Skeletal muscle satellite cell (primary cell): ENCODE measurements around the gene AKAP9.
"Not testable (repeated sequence)": the region's sequence is repeated elsewhere in the genome, so short reads cannot be mapped to it uniquely, and the experiment has no call there.

Source experiments
- H3K27me3 ChIP-seq: 2 replicates; pipeline ENCODE4 v1.7.0; 2013; ENCODE audit warnings: low read length; ENCODE audit not compliant: control insufficient read depth, insufficient read depth
- H3K36me3 ChIP-seq: 2 replicates; pipeline ENCODE4 v1.7.0; 2013; ENCODE audit warnings: mild to moderate bottlenecking, control low read depth, low read length; ENCODE audit not compliant: insufficient read depth
- H3K4me1 ChIP-seq: 2 replicates; pipeline ENCODE4 v1.7.0; 2013; ENCODE audit warnings: low read length; ENCODE audit not compliant: control insufficient read depth, insufficient read depth
- H3K4me2 ChIP-seq: 2 replicates; pipeline ENCODE4 v1.7.0; 2013; ENCODE audit warnings: mild to moderate bottlenecking, low read length
- H3K4me3 ChIP-seq: 2 replicates; pipeline ENCODE4 v1.7.0; 2013; ENCODE audit warnings: low read length
- H3K9ac ChIP-seq: 2 replicates; pipeline ENCODE4 v1.7.0; 2013; ENCODE audit warnings: mild to moderate bottlenecking, low read depth, low read length, moderate library complexity
- H3K9me3 ChIP-seq: replicated peaks from 2 replicates; pipeline ENCODE4 v1.7.0; 2013; ENCODE audit warnings: mild to moderate bottlenecking, control low read depth, low read length

The AKAP9 gene

GRCh38 chr7:92025260-92025659 lies 84.6 kb downstream of the AKAP9 start:
- Histone ChIP-seq H3K36me3 (peaks cover 14% of the 10 kb centered on the region), H3K4me3 (no peak overlapping the region), H3K4me1 (peaks cover 16% of the 10 kb centered on the region), H3K4me2 (peak overlapping the region; percentile 52), H3K9ac (no peak overlapping the region), H3K27me3 (no peaks in the 10 kb centered on the region), H3K9me3 (no peaks in the 10 kb centered on the region)

- not testable (repeated sequence) for H3K27me3 ChIP-seq, H3K4me3 ChIP-seq, H3K9ac ChIP-seq, H3K9me3 ChIP-seq, H3K4me2 ChIP-seq
- Histone ChIP-seq H3K36me3 (peaks cover 20% of the 10 kb centered on the region), H3K4me1 (peaks cover 16% of the 10 kb centered on the region)
Measured at GRCh38 chr7:92026635-92027034, 86.0 kb downstream of the AKAP9 start.

DNA sequence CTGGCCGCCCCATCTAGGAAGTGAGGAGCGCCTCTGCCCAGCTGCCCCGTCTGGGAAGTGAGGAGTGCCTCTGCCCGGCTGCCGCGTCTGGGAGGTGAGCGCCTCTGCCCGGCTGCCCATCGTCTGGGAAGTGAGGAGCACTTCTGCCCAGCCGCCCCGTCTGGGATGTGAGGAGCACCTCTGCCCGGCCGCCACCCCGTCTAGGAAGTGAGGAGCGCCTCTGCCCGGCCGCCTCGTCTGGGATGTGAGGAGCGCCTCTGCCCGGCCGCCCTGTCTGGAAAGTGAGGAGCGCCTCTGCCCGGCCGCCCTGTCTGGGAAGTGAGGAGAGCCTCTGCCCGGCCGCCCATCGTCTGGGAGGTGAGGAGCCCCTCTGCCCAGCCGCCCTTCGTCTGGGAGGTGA lies 86.5 kb downstream of the AKAP9 start:
- H3K36me3 ChIP-seq, result peaks cover 24% of the 10 kb centered on the region
- H3K4me2 ChIP-seq, result not testable (repeated sequence)
- peaks cover 16% of the 10 kb centered on the region for H3K4me1 ChIP-seq

DNA sequence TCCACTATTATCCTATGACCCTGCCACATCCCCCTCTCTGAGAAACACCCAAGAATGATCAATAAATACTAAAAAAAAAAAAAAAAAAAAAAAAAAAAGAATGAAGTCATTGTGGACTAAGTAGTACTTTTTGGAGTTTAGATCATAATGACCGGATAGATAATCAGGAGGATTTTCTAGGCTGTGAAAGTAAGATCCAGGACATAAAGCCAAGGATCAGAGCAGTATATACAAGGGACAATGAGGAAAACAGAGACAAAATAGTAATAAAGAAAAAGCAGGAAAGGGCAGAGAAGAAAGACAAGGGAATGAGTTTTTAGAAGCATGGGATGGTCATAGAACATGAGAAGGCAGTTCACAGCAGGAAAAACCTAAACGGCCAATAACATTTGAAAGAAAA lies 87.6 kb downstream of the AKAP9 start:
- peaks cover 21% of the 10 kb centered on the region for H3K36me3 ChIP-seq
- no peak overlapping the region for H3K9ac ChIP-seq
- H3K27me3 ChIP-seq, result no peaks in the 10 kb centered on the region
- H3K4me2 ChIP-seq, result no peak overlapping the region
- peaks cover 16% of the 10 kb centered on the region for H3K4me1 ChIP-seq
- no peak overlapping the region for H3K4me3 ChIP-seq
- no peaks in the 10 kb centered on the region for H3K9me3 ChIP-seq

More for the DNA sequence above, 86.5 kb downstream of the AKAP9 start:
- H3K9ac ChIP-seq, H3K27me3 ChIP-seq, H3K4me3 ChIP-seq, H3K9me3 ChIP-seq: not testable (repeated sequence)

DNA sequence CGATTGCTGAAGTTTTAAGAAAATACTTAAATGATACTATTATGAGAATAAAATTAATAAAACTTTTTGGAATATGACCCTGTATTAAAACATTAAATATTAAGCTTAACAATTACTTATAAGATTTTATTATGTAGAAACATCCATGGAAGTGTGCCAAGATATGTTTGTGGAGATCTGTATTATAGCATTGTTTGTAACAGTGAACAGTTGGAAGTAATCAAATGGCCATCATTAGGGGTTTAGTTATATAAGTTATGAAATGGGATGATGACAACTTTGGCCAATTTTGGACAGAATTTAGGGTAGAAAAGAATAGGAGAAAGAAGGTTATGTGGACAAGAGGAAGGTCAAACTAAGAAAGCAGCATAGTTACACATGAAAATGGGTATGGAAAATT lies 88.0 kb downstream of the AKAP9 start:
- Histone ChIP-seq H3K4me3 (no peak overlapping the region), H3K4me1 (peaks cover 16% of the 10 kb centered on the region), H3K4me2 (no peak overlapping the region), H3K9me3 (no peaks in the 10 kb centered on the region), H3K9ac (no peak overlapping the region), H3K27me3 (no peaks in the 10 kb centered on the region), H3K36me3 (peaks cover 20% of the 10 kb centered on the region)

DNA sequence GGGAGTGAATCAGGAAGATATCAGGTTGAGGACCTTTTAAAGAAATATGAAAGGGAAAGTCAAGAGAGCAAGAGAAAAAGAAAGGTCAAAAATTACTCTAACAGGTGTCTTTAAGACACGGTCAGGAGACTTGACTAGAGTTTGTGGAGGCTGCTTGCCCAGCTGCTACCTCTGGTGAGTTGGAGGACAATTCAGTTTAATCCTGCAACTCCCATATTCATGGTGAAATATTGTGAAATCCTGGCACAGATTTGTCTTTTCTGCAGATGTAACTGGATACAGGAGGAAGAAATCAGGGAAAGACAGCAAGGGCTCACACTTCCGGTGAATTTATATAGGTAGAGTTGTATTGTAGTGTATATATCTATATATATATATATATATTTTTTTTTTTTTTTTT lies 93.5 kb downstream of the AKAP9 start:
- peaks cover 7% of the 10 kb centered on the region for H3K4me1 ChIP-seq
- no peak overlapping the region for H3K9ac ChIP-seq
- no peaks in the 10 kb centered on the region for H3K9me3 ChIP-seq
- no peaks in the 10 kb centered on the region for H3K27me3 ChIP-seq
- no peak overlapping the region for H3K4me3 ChIP-seq
- H3K4me2 ChIP-seq, result no peak overlapping the region
- peaks cover 20% of the 10 kb centered on the region for H3K36me3 ChIP-seq

GRCh38 chr7:92035576-92035975 lies 94.9 kb downstream of the AKAP9 start:
- peaks cover 7% of the 10 kb centered on the region for H3K4me1 ChIP-seq
- H3K4me3 ChIP-seq, result no peak overlapping the region
- H3K27me3 ChIP-seq, result no peaks in the 10 kb centered on the region
- H3K9ac ChIP-seq, result no peak overlapping the region
- H3K36me3 ChIP-seq, result peaks cover 16% of the 10 kb centered on the region
- no peaks in the 10 kb centered on the region for H3K9me3 ChIP-seq
- H3K4me2 ChIP-seq, result no peak overlapping the region

DNA sequence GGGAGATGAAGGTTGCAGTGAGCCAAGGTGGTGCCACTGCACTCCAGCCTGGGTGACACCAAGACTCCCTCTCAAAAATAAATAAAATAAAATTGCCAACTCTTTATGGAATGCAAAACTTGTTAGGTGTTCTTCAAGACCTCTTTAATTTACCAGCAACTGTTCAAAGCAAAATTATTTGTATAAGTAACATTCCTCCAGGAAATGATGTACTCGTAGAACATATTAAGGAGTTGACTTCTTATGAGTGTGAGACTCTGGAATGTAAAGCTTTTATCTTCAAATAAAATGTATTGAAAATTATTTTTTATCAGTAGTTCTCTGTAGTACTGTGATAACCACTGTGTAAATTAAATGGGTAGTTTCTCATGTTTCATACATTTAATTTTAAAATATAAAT lies 99.2 kb downstream of the AKAP9 start:
- Histone ChIP-seq H3K27me3 (no peaks in the 10 kb centered on the region), H3K4me1 (peaks cover 7% of the 10 kb centered on the region), H3K9me3 (no peaks in the 10 kb centered on the region), H3K4me2 (no peak overlapping the region), H3K4me3 (no peak overlapping the region), H3K9ac (no peak overlapping the region), H3K36me3 (peaks cover 27% of the 10 kb centered on the region)

- H3K9ac ChIP-seq, result no peak overlapping the region
- no peak overlapping the region for H3K4me2 ChIP-seq
- no peak overlapping the region for H3K4me3 ChIP-seq
- H3K36me3 ChIP-seq, result peaks cover 34% of the 10 kb centered on the region
- H3K4me1 ChIP-seq, result peaks cover 7% of the 10 kb centered on the region
- H3K27me3 ChIP-seq, result no peaks in the 10 kb centered on the region
- H3K9me3 ChIP-seq, result no peaks in the 10 kb centered on the region
Measured at GRCh38 chr7:92042056-92042737, 101.5 kb downstream of the AKAP9 start.

- Histone ChIP-seq H3K4me1 (peaks cover 7% of the 10 kb centered on the region), H3K4me3 (no peak overlapping the region), H3K9me3 (no peaks in the 10 kb centered on the region), H3K36me3 (peaks cover 34% of the 10 kb centered on the region), H3K4me2 (no peak overlapping the region), H3K9ac (no peak overlapping the region), H3K27me3 (no peaks in the 10 kb centered on the region)
Measured at GRCh38 chr7:92043098-92043497, 102.4 kb downstream of the AKAP9 start.

DNA sequence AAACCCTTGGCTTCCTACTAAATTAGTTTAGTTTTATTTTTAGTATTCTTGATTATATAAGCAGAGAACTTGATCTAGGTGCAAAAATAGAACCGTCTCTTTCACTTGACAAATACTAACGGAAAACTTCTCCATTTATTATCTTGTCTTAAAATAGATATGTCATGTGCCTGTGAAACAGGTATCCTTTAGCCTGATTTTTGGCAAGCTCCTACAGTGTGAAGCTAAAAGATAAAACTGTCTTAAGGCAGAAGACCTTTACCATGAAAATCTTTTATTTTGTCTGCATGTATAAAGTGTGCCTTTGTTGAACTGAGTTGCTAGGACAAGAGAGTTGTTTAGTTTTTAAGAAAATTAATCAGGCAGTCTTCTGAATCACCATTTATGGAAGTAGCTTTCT lies 103.0 kb downstream of the AKAP9 start:
- no peak overlapping the region for H3K9ac ChIP-seq
- no peak overlapping the region for H3K4me3 ChIP-seq
- peaks cover 1% of the 10 kb centered on the region for H3K4me1 ChIP-seq
- H3K4me2 ChIP-seq, result no peak overlapping the region
- peaks cover 34% of the 10 kb centered on the region for H3K36me3 ChIP-seq
- no peaks in the 10 kb centered on the region for H3K27me3 ChIP-seq
- no peaks in the 10 kb centered on the region for H3K9me3 ChIP-seq

DNA sequence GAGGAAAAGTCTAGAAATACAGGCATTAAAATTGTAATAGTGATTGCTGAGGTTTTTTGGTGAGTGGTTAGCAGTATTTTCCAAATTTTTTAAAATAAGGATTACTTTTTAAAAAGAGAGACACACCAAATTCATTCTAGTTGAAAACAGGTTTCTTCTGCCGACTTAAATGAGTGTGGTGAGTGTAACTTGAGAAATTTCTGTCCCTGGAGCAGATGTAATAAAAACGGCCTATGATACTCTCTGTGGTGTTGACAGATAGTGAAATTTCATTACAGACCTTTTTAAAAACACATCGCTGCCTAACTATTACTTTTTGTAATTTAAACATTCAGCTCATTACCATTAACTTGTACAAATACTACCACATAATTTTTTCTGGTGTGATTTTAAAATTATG lies 103.5 kb downstream of the AKAP9 start:
- H3K9me3 ChIP-seq, result no peaks in the 10 kb centered on the region
- peaks cover 30% of the 10 kb centered on the region for H3K36me3 ChIP-seq
- no peak overlapping the region for H3K4me2 ChIP-seq
- H3K4me3 ChIP-seq, result no peak overlapping the region
- no peak overlapping the region for H3K9ac ChIP-seq
- no peaks in the 10 kb centered on the region for H3K27me3 ChIP-seq
- H3K4me1 ChIP-seq, result no peaks in the 10 kb centered on the region
